Skeletal muscle tissue (tissue), 4 donors: ENCODE data around the gene ZNF124. TPM values are rescaled to one million over a fixed set of nuclear protein-coding genes. Genes with fewer than 3 reads are reported as not detected.
"Not testable (repeated sequence)": the region's sequence is repeated elsewhere in the genome, so short reads cannot be mapped to it uniquely, and the experiment has no call there.

Experiments used
- H3K27ac ChIP-seq: one replicate; pipeline ENCODE4 v1.7.0; 2013; ENCODE audit warnings: mild to moderate bottlenecking, low read depth, low read length, inconsistent platforms
- H3K27me3 ChIP-seq, 3 donors: one replicate each; pipeline ENCODE4 v1.7.0; 2013; ENCODE audit warnings: low read length in 3 of 3; ENCODE audit not compliant: control insufficient read depth in 3 of 3, insufficient read depth in 3 of 3
- H3K36me3 ChIP-seq, 3 donors: one replicate each; pipeline ENCODE4 v1.7.0; 2013; ENCODE audit warnings: low read length in 3 of 3; ENCODE audit not compliant: control insufficient read depth in 3 of 3, insufficient read depth in 3 of 3
- H3K4me1 ChIP-seq, 3 donors: one replicate each; pipeline ENCODE4 v1.7.0; 2013; ENCODE audit warnings: low read length in 3 of 3, mild to moderate bottlenecking in 3 of 3; ENCODE audit not compliant: control insufficient read depth in 3 of 3, insufficient read depth in 3 of 3
- H3K4me3 ChIP-seq, 3 donors: one replicate each; pipeline ENCODE4 v1.7.0; 2013; ENCODE audit warnings: low read length in 3 of 3
- H3K9ac ChIP-seq, 3 donors: one replicate each; pipeline ENCODE4 v1.7.0; 2013; ENCODE audit warnings: low read length in 3 of 3, mild to moderate bottlenecking in 3 of 3, moderate library complexity in 2 of 3, low read depth in 1 of 3
- H3K9me3 ChIP-seq, 3 donors: one replicate each; pipeline ENCODE4 v1.7.0; 2013; ENCODE audit warnings: low read length in 3 of 3; ENCODE audit not compliant: control insufficient read depth in 3 of 3
- total RNA-seq: library from RNA; depleted of rRNA; stranded (reverse); fragments of >200 nt; gene quantifications from one replicate; pipeline ENCODE4 v1.2.3, GENCODE V29; 2014
- donor health status: Osteomylitis.

The ZNF124 gene
- total RNA-seq, 1 donor from 2014 or later: 147 TPM

- H3K27ac ChIP-seq: no peak overlapping the region
- H3K4me3 ChIP-seq: no peak overlapping the region
- no peaks in the 10 kb centered on the region for H3K27me3 ChIP-seq
- H3K4me1 ChIP-seq: no peaks in the 10 kb centered on the region
- H3K36me3 ChIP-seq: no peaks in the 10 kb centered on the region
- no peak overlapping the region for H3K9ac ChIP-seq
- no peaks in the 10 kb centered on the region for H3K9me3 ChIP-seq
Observed at GRCh38 chr1:247175458-247175857, 3.6 kb upstream of the ZNF124 start.

- H3K4me1 ChIP-seq: no peaks in the 10 kb centered on the region
- no peaks in the 10 kb centered on the region for H3K9me3 ChIP-seq
- no peak overlapping the region for H3K9ac ChIP-seq
- H3K4me3 ChIP-seq: no peak overlapping the region
- no peak overlapping the region for H3K27ac ChIP-seq
- no peaks in the 10 kb centered on the region for H3K27me3 ChIP-seq
- no peaks in the 10 kb centered on the region for H3K36me3 ChIP-seq
Observed at GRCh38 chr1:247173431-247173830, 1.6 kb upstream of the ZNF124 start.

GRCh38 chr1:247172996-247173395 lies 1.2 kb upstream of the ZNF124 start:
- Histone ChIP-seq H3K27ac (no peak overlapping the region), H3K27me3 (no peaks in the 10 kb centered on the region), H3K4me1 (no peaks in the 10 kb centered on the region), H3K9me3 (no peaks in the 10 kb centered on the region), H3K4me3 (no peak overlapping the region), H3K9ac (no peak overlapping the region), H3K36me3 (no peaks in the 10 kb centered on the region)

- H3K9ac ChIP-seq, H3K4me1 ChIP-seq: not testable (repeated sequence)
Observed at GRCh38 chr1:247171443-247171842, 377 bp downstream of the ZNF124 start.

GRCh38 chr1:247165674-247166073 lies 6.1 kb downstream of the ZNF124 start:
- Histone ChIP-seq H3K27ac (no peak overlapping the region), H3K27me3 (no peaks in the 10 kb centered on the region), H3K4me1 (no peaks in the 10 kb centered on the region), H3K9ac (no peak overlapping the region), H3K4me3 (no peak overlapping the region), H3K9me3 (peaks cover 0 to 9% (median 0%) of the 10 kb centered on the region in 3 donors), H3K36me3 (no peaks in the 10 kb centered on the region)

More at GRCh38 chr1:247171443-247171842, 377 bp downstream of the ZNF124 start:
- not testable (repeated sequence) for H3K9me3 ChIP-seq, H3K36me3 ChIP-seq, H3K27me3 ChIP-seq, H3K4me3 ChIP-seq, H3K27ac ChIP-seq

- no peaks in the 10 kb centered on the region for H3K36me3 ChIP-seq
- H3K27me3 ChIP-seq: no peaks in the 10 kb centered on the region
- H3K9ac ChIP-seq: no peak overlapping the region
- H3K9me3 ChIP-seq: peaks cover under 1 to 9% (median 5%) of the 10 kb centered on the region in 3 donors
- H3K4me3 ChIP-seq: no peak overlapping the region
- H3K27ac ChIP-seq: no peak overlapping the region
- H3K4me1 ChIP-seq: no peaks in the 10 kb centered on the region
Observed at GRCh38 chr1:247164694-247165093, 7.1 kb downstream of the ZNF124 start.

- Histone ChIP-seq H3K27me3 (no peaks in the 10 kb centered on the region), H3K9ac (no peak overlapping the region), H3K4me3 (peak overlapping the region in 2 of 3 donors; percentile 0 to 52), H3K4me1 (no peaks in the 10 kb centered on the region), H3K27ac (no peak overlapping the region), H3K36me3 (peaks cover 8 to 26% (median 25%) of the 10 kb centered on the region in 3 donors), H3K9me3 (peaks cover 17 to 30% (median 20%) of the 10 kb centered on the region in 3 donors)
Observed at GRCh38 chr1:247156787-247157232, 15.0 kb downstream of the ZNF124 start.

GRCh38 chr1:247147781-247148180 lies 24.0 kb downstream of the ZNF124 start:
- Histone ChIP-seq H3K9me3 (peaks cover 5 to 21% (median 6%) of the 10 kb centered on the region in 3 donors), H3K27me3 (no peaks in the 10 kb centered on the region), H3K36me3 (peaks cover 4 to 7% (median 6%) of the 10 kb centered on the region in 3 donors), H3K27ac (no peak overlapping the region), H3K9ac (no peak overlapping the region), H3K4me1 (no peaks in the 10 kb centered on the region), H3K4me3 (no peak overlapping the region)

GRCh38 chr1:247147120-247147519 lies 24.7 kb downstream of the ZNF124 start:
- H3K9me3 ChIP-seq: peaks cover 5 to 21% (median 6%) of the 10 kb centered on the region in 3 donors
- not testable (repeated sequence) for H3K27ac ChIP-seq, H3K4me3 ChIP-seq, H3K36me3 ChIP-seq, H3K27me3 ChIP-seq, H3K4me1 ChIP-seq, H3K9ac ChIP-seq

GRCh38 chr1:247146671-247147070 lies 25.1 kb downstream of the ZNF124 start:
- Histone ChIP-seq H3K27ac (no peak overlapping the region), H3K4me1 (no peaks in the 10 kb centered on the region), H3K9me3 (peaks cover 6 to 21% (median 6%) of the 10 kb centered on the region in 3 donors), H3K9ac (no peak overlapping the region), H3K27me3 (no peaks in the 10 kb centered on the region), H3K36me3 (peaks cover 4 to 8% (median 7%) of the 10 kb centered on the region in 3 donors), H3K4me3 (no peak overlapping the region)
